22Rv1 (cell line): ENCODE results near the gene NID1.
"Not testable (repeated sequence)": the region's sequence is repeated elsewhere in the genome, so short reads cannot be mapped to it uniquely, and the experiment has no call there.

ENCODE experiments used
- H3K27ac ChIP-seq: fragments of 450-650 bp; 2 replicates; pipeline ENCODE4 v1.5.1; 2017
- ZFX ChIP-seq: fragments of 450-650 bp; IDR thresholded peaks from 2 replicates; pipeline ENCODE4 v1.6.1; 2017; ENCODE audit warnings: antibody characterized with exemption, borderline replicate concordance
- TF ChIP-seq, protein P1 (sequence below): fragments of 450-650 bp; IDR thresholded peaks from 2 replicates; pipeline ENCODE4 v1.5.1; 2017; ENCODE audit warnings: mild to moderate bottlenecking

Gene NID1

DNA sequence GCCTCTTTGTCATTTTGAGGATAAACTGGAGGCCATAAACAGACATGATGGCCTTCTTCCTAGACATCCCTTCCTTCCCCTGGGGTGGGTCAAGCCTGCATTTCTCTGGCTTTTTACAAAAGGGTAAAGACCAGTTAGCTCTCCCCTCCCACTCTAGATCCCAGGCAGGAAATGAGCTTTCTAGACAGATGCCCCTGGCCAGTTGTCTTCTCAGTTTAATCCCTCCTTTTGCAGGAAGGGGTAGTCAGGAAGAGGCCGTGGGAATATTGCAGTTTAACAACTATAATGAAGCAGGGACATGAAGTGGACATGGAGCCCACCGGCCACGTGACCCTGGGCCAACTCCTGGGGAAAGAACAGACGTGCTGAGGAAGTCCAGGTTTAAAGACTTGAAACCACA is 85.7 kb downstream of the NID1 start:
- TF ChIP-seq ZFX, result no peak
- TF ChIP-seq, protein P1, sequence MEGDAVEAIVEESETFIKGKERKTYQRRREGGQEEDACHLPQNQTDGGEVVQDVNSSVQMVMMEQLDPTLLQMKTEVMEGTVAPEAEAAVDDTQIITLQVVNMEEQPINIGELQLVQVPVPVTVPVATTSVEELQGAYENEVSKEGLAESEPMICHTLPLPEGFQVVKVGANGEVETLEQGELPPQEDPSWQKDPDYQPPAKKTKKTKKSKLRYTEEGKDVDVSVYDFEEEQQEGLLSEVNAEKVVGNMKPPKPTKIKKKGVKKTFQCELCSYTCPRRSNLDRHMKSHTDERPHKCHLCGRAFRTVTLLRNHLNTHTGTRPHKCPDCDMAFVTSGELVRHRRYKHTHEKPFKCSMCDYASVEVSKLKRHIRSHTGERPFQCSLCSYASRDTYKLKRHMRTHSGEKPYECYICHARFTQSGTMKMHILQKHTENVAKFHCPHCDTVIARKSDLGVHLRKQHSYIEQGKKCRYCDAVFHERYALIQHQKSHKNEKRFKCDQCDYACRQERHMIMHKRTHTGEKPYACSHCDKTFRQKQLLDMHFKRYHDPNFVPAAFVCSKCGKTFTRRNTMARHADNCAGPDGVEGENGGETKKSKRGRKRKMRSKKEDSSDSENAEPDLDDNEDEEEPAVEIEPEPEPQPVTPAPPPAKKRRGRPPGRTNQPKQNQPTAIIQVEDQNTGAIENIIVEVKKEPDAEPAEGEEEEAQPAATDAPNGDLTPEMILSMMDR, result no peak
- no peak overlapping the region for H3K27ac ChIP-seq

DNA sequence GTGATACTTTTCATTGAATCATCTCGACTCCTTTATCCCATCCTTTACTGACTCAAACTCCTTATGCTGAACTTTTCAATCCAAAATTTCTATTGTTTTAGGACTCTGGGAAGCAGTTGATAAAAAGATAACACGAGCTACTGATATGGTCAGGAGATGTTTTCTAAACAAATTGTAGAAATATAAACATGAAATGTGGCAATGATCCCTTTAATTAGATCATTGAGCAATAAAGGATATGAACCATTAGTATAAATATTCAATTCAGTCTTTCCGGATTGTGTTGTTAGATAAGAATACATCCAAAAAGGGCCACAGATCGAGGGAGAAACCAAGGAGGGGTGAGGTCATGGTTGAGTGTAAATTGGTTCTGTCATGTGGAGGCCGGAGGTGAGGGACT is 88.4 kb downstream of the NID1 start:
- TF ChIP-seq, protein P1, result no peak
- TF ChIP-seq ZFX, result no peak
- H3K27ac ChIP-seq, result no peak overlapping the region

DNA sequence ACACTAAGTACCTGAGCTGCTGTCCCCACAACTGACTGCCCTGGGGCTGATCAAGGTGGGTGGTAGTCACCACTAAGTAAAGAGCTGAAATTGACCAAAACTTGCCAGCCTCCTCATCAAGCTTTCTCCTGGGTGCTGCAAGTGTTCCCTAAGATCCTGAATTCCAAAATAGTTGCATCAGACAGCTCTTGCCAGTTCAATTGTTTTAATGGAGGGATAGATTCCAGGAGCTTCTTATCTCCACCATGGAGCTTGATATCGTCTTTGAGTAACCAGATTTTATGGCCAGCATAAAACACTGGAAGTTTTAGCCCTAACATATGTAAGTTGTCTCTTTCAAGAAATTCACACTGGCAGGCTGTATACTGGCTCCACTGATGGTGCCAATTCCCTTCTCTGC is 90.3 kb downstream of the NID1 start:
- TF ChIP-seq ZFX, result no peak
- TF ChIP-seq, protein P1, result no peak

DNA sequence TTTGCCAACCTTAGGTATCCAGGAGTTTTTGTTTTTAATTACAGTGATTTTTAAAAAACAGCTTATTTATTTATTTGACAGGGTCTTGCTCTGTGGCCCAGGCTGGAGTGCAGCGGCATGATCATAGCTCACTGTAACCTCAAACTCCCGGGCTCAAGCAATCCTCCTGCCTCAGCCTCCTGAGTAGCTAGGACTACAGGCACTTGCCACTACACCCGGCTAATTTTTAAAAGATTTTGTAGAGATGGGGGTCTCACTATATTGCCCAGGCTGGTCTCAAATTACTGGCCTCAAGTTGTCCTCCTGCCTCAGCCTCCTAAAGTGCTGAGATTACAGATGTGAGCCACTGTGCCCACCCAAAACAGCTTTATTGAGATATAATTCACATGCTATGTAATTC is 92.2 kb downstream of the NID1 start:
- H3K27ac ChIP-seq, result not testable (repeated sequence)

More for the DNA sequence above, 90.3 kb downstream of the NID1 start:
- no peak overlapping the region for H3K27ac ChIP-seq

DNA sequence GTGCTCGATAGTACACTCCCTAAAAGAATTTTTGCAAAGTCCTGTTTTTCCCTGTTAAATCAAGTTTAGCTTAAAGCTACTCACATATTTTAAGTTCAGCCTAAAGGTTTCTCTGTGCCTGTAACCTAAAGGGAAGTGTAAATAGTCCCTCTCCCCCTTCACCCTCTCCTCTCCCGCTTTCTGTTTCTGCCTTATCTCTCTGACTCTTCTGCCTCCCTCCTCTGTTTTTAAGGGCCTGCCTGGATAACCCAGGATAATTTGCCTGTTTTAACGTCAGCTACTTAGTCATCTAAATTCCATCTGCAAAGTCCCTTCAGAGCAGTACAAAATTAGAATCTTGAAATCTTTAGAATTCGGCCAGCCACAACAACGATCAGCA is 92.6 kb downstream of the NID1 start:
- no peak overlapping the region for H3K27ac ChIP-seq
- TF ChIP-seq, protein P1, result no peak
- no peak for TF ChIP-seq ZFX

DNA sequence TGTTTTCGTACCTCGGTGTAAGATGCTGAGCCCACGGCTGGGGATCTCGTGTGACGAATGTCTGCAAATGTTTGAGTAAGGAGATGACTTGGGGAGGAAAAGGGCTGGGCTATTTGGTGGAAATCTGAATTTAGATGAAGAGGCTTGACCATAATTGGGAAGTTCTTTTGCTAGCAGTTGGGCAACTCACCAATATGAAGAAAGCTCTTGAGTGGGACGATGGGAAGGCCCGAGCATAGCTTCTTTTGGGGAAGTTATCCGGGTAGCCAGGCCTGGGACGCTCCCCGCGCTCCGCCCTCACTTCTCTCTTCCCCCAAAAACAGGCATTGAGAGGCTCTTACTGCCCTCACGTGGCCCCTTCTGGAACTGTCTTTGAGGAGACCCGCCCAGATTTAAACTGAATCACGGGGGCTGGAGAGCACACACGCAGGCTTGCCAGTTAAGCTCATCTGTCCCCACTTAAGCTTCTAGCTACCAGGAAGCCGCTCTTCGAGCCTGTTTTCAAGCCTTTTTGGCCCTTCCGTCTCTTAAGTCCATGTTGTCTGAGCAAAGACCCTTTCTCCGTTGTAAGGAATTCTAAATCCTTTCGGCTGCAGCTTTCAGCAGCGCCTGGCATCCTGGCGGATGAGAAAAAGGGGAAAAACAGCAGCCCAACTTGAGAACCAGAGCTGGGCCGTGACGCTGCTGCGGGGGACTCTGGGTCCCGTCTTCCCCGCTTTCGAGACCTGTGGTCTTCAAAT is 93.1 kb downstream of the NID1 start:
- no peak overlapping the region for H3K27ac ChIP-seq
- TF ChIP-seq ZFX, result no peak
- TF ChIP-seq, protein P1, result peak; percentile 94

DNA sequence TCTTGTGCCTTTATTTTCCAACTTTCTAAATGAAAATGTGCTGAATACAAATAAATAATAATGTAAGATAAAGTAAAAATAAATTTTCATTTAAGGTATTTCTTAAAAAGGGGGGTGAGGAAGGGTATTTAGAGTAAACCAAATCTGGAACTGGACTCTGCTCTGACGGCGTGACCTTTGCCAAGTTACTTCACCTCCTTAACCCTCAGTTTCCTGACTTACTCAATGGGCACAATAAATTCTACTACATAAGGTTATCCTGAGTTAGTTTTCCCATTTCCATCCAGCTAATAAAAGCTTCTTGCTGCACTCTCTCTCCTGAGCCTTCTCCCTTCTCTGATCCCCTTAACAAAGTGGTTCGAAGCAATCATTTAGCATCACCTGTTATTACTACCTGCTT is 93.9 kb downstream of the NID1 start:
- TF ChIP-seq ZFX, result no peak
- TF ChIP-seq, protein P1, result no peak
- no peak overlapping the region for H3K27ac ChIP-seq

DNA sequence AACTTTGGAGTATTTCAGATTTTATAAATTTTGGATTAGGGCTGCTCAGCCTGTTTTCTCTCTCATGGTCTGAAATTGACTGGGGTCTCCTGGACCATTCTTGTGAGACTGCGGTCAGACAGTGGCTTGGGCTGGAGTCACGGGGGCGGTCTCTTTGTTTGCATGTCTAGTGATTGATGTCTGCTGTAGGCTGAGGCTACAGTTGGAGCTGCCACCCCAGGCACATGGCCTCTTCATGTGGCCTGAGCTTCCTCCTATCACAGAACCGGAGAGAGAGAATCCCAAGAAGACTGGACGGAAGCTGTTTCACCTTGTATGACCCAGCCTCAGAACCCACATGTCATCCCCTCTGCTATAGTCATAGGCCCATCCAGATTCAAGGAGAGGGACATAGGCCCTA is 96.1 kb downstream of the NID1 start:
- H3K27ac ChIP-seq, result no peak overlapping the region
- no peak for TF ChIP-seq ZFX
- TF ChIP-seq, protein P1, result no peak

DNA sequence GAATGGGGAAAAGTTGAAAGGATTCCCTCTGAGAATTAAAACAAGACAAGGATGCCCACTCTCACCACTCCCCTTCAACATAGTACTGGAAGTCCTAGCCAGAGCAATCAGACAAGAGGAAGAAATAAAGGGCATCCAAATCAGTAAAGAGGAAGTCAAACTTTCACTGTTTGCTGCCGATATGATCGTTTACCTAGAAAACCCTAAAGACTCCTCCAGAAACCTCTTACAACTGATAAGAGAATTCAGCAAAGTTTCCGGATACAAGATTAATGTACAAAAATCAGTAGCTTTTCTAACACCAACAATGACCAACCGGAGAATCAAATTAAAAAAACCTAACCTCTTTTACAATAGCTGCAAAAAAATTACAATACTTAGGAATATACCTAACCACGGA is 98.8 kb downstream of the NID1 start:
- H3K27ac ChIP-seq, result not testable (repeated sequence)
